ENCODE results near the gene TOMM70. TPM values are rescaled to one million over a fixed set of nuclear protein-coding genes. Genes with fewer than 3 reads are reported as not detected.

Gene TOMM70
- total and polyA plus RNA-seq, 2 of the 13 experiments (the other 11 are each of a cell fraction or from before 2014, with no cell fraction given) = 27.0 to 77.2 TPM

DNA sequence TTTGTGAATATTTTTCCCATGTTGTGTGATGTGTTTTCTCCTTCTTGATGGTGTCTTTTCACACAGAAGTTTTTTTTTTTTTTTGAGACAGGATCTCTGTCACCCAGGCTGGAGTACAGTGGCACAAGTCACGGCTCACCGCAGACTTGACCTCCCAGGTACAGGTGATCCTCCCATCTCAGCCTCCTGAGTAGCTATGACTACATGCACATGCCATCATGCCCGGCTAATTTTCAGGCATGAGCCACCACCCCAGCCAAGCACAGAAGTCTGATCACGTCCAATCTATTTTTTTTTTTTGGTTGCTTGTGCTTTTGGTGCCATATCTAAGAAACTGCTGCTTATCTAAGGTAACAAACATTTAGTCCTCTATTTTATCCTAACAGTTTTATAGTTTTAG lies 24.6 kb downstream of the TOMM70 start:
- no peak overlapping the region for H2AFZ ChIP-seq (ENCODE audit: low read length)
- intact Hi-C loops (cut with micrococcal nuclease; ENCODE audit: unreplicated experiment) = no loop called here
- peaks cover 14 to 83% of the 10 kb centered on the region in 2 experiments for H3K36me3 ChIP-seq (replicated peaks in 1 of 2; ENCODE audit: control insufficient read depth in 1 of 2, insufficient read depth in 2 of 2, low read length in 2 of 2)
- H3K4me1 ChIP-seq (ENCODE audit: insufficient read depth, low read length) = peaks cover 16% of the 10 kb centered on the region
- no peaks in the 10 kb centered on the region for H3K9me3 ChIP-seq (ENCODE audit: low read length)
- TF ChIP-seq, protein P1, sequence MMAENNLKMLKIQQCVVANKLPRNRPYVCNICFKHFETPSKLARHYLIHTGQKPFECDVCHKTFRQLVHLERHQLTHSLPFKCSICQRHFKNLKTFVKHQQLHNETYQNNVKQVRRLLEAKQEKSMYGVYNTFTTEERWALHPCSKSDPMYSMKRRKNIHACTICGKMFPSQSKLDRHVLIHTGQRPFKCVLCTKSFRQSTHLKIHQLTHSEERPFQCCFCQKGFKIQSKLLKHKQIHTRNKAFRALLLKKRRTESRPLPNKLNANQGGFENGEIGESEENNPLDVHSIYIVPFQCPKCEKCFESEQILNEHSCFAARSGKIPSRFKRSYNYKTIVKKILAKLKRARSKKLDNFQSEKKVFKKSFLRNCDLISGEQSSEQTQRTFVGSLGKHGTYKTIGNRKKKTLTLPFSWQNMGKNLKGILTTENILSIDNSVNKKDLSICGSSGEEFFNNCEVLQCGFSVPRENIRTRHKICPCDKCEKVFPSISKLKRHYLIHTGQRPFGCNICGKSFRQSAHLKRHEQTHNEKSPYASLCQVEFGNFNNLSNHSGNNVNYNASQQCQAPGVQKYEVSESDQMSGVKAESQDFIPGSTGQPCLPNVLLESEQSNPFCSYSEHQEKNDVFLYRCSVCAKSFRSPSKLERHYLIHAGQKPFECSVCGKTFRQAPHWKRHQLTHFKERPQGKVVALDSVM (CRISPR knock-in tag; IDR thresholded peaks at IDR 0.05) = 0 out of 2 replicates have a peak, but pooled peaks have one; percentile 23
- no peak for TF ChIP-seq RFX1 (IDR thresholded peaks at IDR 0.05)
- peaks cover 6% of the 10 kb centered on the region for H3K79me2 ChIP-seq (ENCODE audit: insufficient read depth, low read length)
- in situ Hi-C loops (cut with HindIII; ENCODE audit: extremely low pct_ligation_motif_present, low pct_unique_long_range_greater_than_20kb) = no loop called here
- H3K9ac ChIP-seq (ENCODE audit: insufficient read depth, low read depth, low read length) = no peak overlapping the region
- DNase-seq (ENCODE audit: low spot score) = no peak
- 99% methylated on average over 4 of the region's 4 CpGs for WGBS (ENCODE audit: low lambda C conversion rate)
- no TSS peak for BruUV-seq (replicated peaks)
- FAIRE-seq = peak; percentile 4
- H4K20me1 ChIP-seq (ENCODE audit: insufficient read depth, low read length) = no peaks in the 10 kb centered on the region
- CTCF ChIA-PET (ENCODE audit: low intra/inter-chr PET ratio, low total read pairs) = no interaction called here
- no peak overlapping the region for H3K27ac ChIP-seq (ENCODE audit: extremely low read length, insufficient read depth, low read length)
- ATAC-seq = no peak
- no peaks in the 10 kb centered on the region for H3K27me3 ChIP-seq (ENCODE audit: control insufficient read depth in 1 of 2, insufficient read depth in 2 of 2, low read length in 2 of 2)
- H3K4me3 ChIP-seq (replicated peaks in 1 of 3; ENCODE audit: insufficient read depth in 1 of 3, low read depth in 2 of 3, low read length in 3 of 3) = no peak overlapping the region
- POLR2A ChIA-PET = interaction anchor here (2.6 kb wide), 1 partner anchor 25 kb away, joined by 8 read pairs; the partner anchor contains the start of genes LNP1 and TOMM70
- H3K4me2 ChIP-seq (ENCODE audit: low read depth, low read length) = no peak overlapping the region

DNA sequence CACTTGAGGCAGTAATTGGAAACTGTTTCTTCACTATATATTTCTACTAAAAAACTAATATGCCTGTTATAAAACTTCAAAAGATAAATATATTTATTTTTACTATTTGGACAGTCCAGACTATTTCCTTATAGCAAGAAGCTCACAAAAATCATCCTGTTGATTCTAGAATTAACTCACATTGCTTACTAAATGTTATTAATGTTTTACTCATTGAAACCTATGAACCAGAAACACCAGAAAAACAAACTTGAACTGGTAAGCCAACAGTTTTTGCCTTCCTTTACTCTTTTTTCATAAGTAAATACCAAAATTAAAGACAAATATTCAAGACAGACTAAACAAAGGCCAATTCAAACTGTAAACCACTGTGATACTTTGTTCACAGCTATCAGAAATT lies 26.4 kb downstream of the TOMM70 start:
- ChIA-PET CTCF (ENCODE audit: low intra/inter-chr PET ratio, low total read pairs) (no interaction called here), POLR2A (interaction anchor here (2.6 kb wide), 1 partner anchor 27 kb away, joined by 8 read pairs; the partner anchor contains the start of genes LNP1 and TOMM70)
- H3K4me1 ChIP-seq (ENCODE audit: insufficient read depth, low read length) = peaks cover 16% of the 10 kb centered on the region
- no peak overlapping the region for H3K9ac ChIP-seq (ENCODE audit: insufficient read depth, low read depth, low read length)
- H3K9me3 ChIP-seq (ENCODE audit: low read length) = no peaks in the 10 kb centered on the region
- H3K36me3 ChIP-seq (replicated peaks in 1 of 2; ENCODE audit: control insufficient read depth in 1 of 2, insufficient read depth in 2 of 2, low read length in 2 of 2) = peaks cover 12 to 79% of the 10 kb centered on the region in 2 experiments
- no peaks in the 10 kb centered on the region for H4K20me1 ChIP-seq (ENCODE audit: insufficient read depth, low read length)
- no peak for ATAC-seq
- no peak for DNase-seq (ENCODE audit: low spot score)
- H3K79me2 ChIP-seq (ENCODE audit: insufficient read depth, low read length) = peaks cover 6% of the 10 kb centered on the region
- no peak for FAIRE-seq
- intact Hi-C loops (cut with micrococcal nuclease; ENCODE audit: unreplicated experiment) = no loop called here
- H3K4me2 ChIP-seq (ENCODE audit: low read depth, low read length) = no peak overlapping the region
- H3K27me3 ChIP-seq (ENCODE audit: control insufficient read depth in 1 of 2, insufficient read depth in 2 of 2, low read length in 2 of 2) = no peaks in the 10 kb centered on the region
- no peak overlapping the region for H2AFZ ChIP-seq (ENCODE audit: low read length)
- H3K27ac ChIP-seq (ENCODE audit: extremely low read length, insufficient read depth, low read length) = no peak overlapping the region
- in situ Hi-C loops (cut with HindIII; ENCODE audit: extremely low pct_ligation_motif_present, low pct_unique_long_range_greater_than_20kb) = no loop called here
- BruUV-seq (replicated peaks) = no TSS peak
- no peak overlapping the region for H3K4me3 ChIP-seq (replicated peaks in 1 of 3; ENCODE audit: insufficient read depth in 1 of 3, low read depth in 2 of 3, low read length in 3 of 3)
- TF ChIP-seq, protein P2, sequence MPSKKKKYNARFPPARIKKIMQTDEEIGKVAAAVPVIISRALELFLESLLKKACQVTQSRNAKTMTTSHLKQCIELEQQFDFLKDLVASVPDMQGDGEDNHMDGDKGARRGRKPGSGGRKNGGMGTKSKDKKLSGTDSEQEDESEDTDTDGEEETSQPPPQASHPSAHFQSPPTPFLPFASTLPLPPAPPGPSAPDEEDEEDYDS (CRISPR knock-in tag; IDR thresholded peaks at IDR 0.05) = no peak
- TF ChIP-seq ZBTB21 (CRISPR knock-in tag; IDR thresholded peaks at IDR 0.05) (no peak), ZNF674 (CRISPR knock-in tag; IDR thresholded peaks at IDR 0.05; ENCODE audit: low read depth) (no peak), EED (CRISPR knock-in tag; IDR thresholded peaks at IDR 0.05) (no peak), ZNF30 (CRISPR knock-in tag; IDR thresholded peaks at IDR 0.05) (no peak), ADNP (CRISPR knock-in tag; IDR thresholded peaks at IDR 0.05) (no peak), CCDC6 (CRISPR knock-in tag; IDR thresholded peaks at IDR 0.05) (no peak), ISL2 (CRISPR knock-in tag; IDR thresholded peaks at IDR 0.05) (no peak), ZNF879 (CRISPR knock-in tag; IDR thresholded peaks at IDR 0.05) (no peak), DPF2 (CRISPR knock-in tag; IDR thresholded peaks at IDR 0.05; ENCODE audit: borderline replicate concordance, low read depth) (no peak), PRPF4 (IDR thresholded peaks at IDR 0.05; ENCODE audit: low read depth, low read length, poor library complexity, severe bottlenecking) (no peak), ZNF446 (CRISPR knock-in tag; IDR thresholded peaks at IDR 0.05) (no peak), ZNF878 (CRISPR knock-in tag; IDR thresholded peaks at IDR 0.05) (no peak), ZNF766 (CRISPR knock-in tag; IDR thresholded peaks at IDR 0.05; ENCODE audit: borderline replicate concordance) (no peak), RBM22 (optimal IDR thresholded peaks at IDR 0.05; ENCODE audit: low read length) (no peak)
